ENCODE measurements around the gene ABCC10.
"Not testable (repeated sequence)": the region's sequence is repeated elsewhere in the genome, so short reads cannot be mapped to it uniquely, and the experiment has no call there.

Gene ABCC10

GRCh38 chr6:43427406-43428111 lies at the start of gene ABCC10:
TSS of gene ABCC10 (plus strand) at chr6:43427541. CDS start at chr6:43427979, 438 bp downstream.
- DNase-seq (ENCODE audit: low read depth, low spot score), result peak; percentile 88

DNA sequence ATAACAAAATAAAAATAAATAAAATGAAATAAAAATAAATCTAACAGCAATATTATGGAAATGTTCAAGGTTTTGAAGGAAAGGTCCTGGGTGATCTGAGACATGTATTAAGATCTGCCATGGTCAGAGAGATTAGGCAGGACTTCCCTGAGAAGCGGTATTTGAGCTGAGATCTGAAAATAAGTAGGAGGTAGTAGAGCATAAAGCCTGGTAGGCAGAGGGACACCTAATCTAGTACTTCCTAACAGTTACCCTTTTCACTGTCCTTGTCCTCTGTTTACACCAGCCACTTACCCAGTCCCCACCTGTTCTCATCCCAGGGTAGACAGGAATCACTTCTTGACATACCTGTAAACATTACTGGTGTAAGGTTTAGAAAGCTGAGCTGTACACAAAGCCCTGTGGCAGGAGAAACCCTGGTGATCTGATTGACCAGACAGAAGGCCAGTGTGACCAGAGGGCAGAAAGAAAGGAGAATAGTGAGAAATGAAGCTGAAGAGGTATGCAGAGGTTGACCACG lies 49.6 kb upstream of the ABCC10 start:
- no peak for DNase-seq (ENCODE audit: low read depth, low spot score)

GRCh38 chr6:43378631-43379030 lies 48.7 kb upstream of the ABCC10 start:
- no peak for DNase-seq (ENCODE audit: low read depth, low spot score)

DNA sequence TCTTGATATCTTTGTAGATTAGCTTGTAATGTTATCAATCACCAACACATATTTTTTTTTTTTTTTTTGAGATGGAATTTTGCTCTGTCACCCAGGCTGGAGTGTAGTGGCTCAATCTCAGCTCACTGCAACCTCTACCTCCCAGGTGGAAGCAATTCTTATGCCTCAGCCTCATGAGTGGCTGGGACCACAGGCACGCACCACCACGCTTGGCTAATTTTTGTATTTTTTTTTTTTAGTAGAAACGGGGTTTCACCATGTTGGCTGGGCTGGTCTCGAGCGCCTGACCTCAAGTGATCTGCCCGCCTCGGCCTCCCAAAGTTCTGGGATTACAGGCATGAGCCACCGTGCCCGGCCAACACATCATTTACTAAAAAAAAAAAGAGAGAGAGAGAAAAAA lies 46.5 kb upstream of the ABCC10 start:
- DNase-seq (ENCODE audit: low read depth, low spot score), result not testable (repeated sequence)

DNA sequence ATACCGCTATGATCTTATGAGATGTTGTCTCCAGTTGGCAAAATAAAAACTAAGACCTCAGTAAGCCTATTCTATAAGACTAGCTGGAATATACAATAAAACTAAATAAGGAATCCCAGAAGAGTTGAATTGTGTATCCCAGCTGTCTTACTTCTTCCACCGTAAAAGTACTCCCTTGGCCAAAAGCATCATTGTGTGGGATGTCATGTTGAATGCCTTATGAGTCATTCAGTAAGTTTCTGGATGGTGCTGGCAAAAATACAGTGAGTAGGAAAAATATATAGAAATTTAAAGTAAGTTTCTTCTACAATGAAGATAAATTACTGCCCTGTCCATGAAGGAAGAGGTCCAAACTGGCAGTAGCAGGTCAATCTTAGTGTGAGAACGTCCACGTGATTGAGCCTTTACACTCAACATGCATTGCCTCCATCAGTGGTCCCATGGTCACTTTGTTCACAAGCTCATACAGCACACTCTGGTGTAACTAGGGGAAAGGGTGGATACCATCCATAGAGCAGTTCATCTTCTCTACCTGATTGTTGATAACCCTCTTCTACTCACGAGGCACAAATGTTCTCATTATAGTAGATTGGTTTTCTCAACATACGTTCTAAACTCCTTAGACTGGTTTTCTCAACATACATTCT lies 44.2 kb upstream of the ABCC10 start:
- DNase-seq (ENCODE audit: low read depth, low spot score), result no peak

GRCh38 chr6:43386492-43386891 lies 40.8 kb upstream of the ABCC10 start:
- DNase-seq (ENCODE audit: low read depth, low spot score), result no peak

DNA sequence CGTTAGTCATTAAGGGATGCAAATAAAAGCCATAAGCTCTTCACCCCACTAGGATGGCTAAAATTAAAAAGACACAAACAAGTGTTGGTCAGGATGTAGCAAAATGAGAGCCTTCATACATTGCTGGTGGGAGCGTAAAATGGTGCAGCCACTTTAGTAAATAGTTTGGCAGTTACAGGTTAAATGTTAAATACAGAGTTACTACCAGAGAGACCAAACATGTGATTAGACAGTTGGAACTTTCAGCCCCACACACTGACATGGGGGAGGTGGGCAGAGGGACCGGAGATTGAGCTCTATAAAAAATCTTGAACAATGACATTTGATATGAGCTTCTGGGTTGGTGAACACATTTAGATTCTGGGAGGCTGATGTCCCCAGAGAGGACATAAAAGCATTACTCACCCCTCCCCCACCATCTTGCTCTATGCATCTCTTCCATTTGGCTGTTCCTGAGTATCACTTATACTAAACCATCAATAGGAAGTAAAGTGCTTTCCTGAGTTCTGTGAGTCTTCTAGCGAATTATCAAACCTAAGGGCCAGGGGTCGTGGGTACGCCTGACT lies 37.5 kb upstream of the ABCC10 start:
- DNase-seq (ENCODE audit: low read depth, low spot score), result no peak

DNA sequence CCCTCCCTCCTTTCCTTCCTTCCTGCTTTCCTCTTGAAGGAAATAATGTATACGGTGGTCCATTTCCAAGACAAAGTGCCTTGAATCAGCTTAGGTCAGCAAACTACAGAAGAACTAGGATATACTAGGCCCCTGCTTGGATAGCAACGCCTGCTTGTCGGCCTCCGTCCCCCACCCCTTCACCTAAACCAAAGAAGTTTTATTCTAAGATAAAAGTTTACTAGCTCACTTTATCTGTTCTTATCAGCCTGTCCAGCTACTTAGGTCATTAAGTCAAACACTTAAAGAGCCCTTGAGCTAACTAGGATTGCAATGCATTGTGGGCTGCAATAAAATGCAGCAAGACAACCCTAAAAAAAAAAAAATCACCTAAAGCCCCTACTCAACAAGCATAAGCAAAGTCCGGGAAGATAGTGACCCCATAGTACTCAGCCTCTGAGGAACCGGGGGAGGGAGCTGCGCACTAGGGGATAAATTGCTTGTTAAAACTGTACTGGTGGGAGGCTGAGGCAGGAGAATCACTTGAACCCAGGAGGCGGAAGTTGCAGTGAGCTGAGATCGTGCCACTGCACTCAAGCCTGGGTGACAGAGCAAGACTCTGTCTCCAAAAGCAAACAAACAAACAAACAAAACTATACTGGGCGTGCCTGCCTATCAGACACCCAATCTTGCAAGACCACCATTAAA lies 36.4 kb upstream of the ABCC10 start:
- DNase-seq (ENCODE audit: low read depth, low spot score), result not testable (repeated sequence)

GRCh38 chr6:43391440-43392031 lies 35.8 kb upstream of the ABCC10 start:
- no peak for DNase-seq (ENCODE audit: low read depth, low spot score)

DNA sequence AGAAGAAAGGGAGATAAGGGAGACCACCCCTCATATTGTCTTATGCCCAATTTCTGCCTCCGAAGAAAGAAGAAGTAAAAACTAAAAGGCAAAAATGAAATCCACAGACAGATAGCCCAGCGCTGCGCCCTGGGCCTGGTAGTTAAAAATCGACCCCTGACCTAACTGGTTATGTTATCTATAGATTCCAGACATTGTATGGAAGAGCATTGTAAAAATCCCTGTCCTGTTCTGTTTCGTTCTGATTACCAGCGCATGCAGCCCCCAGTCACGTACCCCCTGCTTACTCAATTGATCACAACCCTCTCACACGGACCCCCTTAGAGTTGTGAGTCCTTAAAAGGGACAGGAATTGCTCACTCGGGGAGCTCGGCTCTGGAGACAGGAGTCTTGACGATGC lies 34.2 kb upstream of the ABCC10 start:
- DNase-seq (ENCODE audit: low read depth, low spot score), result not testable (repeated sequence)

- no peak for DNase-seq (ENCODE audit: low read depth, low spot score)
Observed at GRCh38 chr6:43393602-43394001, 33.7 kb upstream of the ABCC10 start.

DNA sequence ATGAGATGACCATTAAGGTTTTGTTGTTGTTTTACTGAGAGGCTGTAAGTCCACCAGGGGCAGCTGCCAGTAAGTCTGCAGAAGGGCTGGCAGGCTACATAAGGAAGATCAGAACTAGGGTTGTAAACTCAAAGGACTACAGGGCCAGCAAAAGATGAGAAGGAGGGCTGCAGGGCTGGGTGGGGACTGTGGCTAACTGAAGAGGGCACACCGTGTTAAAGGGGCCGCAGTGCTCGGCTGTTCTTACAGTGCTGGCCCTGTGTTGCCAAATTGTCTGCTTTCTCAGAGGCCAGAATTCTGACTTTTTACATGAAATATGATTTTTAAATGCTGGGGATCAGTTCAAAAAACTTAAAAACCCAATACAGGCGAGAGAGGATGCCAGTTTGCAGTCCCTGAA lies 32.4 kb upstream of the ABCC10 start:
- DNase-seq (ENCODE audit: low read depth, low spot score), result no peak

DNA sequence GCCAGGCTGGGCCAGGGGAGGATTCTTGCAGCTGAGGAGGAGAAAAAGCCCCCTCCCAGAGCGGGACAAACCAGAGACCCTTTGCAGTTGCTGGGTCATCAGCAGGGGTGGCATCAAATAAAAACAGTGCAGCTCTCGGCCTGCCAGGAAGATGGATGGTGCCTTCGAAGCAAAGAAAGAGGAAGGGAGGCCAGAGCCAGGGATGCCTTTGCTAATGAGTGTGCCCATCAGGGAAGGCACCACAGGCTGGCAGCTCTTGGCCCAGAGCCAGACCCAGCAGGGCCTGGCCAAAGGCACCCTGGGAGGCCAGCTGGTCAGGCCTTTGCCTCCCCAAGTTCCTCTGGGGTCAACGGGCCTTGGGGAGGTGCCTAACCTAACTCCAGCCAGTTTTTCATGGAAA lies 31.6 kb upstream of the ABCC10 start:
- no peak for DNase-seq (ENCODE audit: low read depth, low spot score)

DNA sequence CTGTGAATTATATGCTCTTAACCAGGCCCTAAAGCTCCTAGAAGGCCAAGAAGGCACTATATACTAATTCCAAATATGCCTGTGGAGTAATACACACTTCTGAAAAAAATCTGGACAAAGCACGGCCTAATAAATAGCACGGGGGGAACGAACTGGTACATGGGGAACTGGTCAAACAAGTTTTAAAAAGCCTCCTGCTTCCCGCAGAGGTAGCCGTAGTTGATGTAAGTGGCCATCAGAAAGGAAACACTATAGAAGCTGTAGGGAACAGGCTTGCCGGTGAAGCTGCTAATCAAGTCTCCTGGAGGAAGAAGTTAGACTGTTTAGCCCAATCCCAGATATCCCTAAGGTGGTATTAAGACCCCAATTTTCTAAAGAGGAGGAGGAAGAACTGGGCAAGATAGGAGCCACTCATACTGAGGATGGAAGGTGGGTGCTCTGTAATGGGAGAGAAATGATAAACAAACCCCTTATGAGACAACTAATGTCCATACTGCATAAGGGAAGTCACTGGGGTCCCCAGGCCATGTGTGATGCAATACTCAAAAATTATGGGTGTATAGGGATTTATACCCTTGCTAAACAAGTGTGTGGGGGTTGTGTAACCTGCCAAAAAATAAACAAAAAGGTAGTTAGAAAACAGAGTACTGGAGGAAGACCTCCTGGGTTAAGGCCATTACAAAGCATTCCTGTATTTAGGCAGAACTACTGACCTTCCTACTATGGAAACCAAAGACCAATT lies 30.8 kb upstream of the ABCC10 start:
- no peak for DNase-seq (ENCODE audit: low read depth, low spot score)

- no peak for DNase-seq (ENCODE audit: low read depth, low spot score)
Observed at GRCh38 chr6:43399932-43400487, 27.3 kb upstream of the ABCC10 start.

DNA sequence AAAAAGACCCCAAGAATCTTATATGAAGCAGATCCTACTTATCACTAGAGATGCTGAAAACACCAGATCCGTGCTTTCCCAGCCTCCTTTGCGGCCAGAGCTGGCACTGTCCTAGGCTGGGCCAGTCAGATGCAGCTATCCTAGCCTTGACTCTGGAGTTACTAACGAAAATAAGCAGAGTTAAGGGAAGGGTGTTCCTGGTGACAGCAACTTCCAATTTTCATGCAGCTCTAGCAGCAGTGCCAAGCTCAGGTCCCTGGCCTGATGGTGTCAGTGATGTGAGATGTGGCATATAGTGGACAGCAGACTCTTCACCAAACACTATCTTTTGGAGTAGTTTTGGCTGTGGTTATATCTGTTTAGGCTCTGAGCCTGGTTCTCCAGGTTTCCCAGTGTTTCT lies 25.6 kb upstream of the ABCC10 start:
- DNase-seq (ENCODE audit: low read depth, low spot score), result no peak

- DNase-seq (ENCODE audit: low read depth, low spot score), result no peak
Observed at GRCh38 chr6:43402820-43403219, 24.5 kb upstream of the ABCC10 start.

GRCh38 chr6:43405354-43405753 lies 22.0 kb upstream of the ABCC10 start:
- no peak for DNase-seq (ENCODE audit: low read depth, low spot score)

DNA sequence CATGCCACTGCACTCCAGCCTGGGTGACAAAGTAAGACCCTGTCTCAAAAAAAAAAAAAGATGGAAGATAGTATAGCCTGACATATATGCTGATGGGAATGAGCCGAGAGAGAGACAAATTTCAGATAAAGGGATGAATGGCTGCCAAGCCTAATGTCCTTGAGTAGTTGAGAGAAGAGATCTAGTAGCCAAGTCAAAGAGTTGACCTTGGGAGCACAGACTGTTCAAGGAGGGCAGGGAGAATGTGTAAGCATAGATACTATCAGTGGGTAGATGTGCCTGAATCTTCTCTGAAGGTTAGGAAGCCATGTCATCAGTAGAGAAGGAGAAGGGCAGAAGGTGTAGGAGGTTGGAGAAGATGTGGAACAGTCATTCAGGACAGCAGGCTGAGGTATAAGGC lies 20.0 kb upstream of the ABCC10 start:
- DNase-seq (ENCODE audit: low read depth, low spot score), result no peak

DNA sequence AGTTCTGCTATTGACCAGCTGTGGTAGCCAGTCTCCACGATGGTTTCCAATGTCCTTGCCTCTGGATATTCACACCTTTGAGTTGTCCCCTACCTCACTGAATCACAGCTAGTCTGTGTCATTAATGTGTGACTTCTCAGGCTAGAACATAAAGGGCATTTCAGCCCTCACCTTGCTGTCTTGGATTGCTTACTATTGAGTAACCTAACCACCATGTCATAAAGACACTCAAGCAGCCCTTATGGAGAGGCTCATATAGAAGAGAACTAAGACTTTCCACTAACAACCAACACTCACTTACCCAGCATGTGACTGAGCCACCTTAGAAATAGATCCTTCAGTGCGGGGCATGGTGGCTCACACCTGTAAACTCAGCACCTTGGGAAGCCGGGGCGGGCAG lies 19.1 kb upstream of the ABCC10 start:
- no peak for DNase-seq (ENCODE audit: low read depth, low spot score)

DNA sequence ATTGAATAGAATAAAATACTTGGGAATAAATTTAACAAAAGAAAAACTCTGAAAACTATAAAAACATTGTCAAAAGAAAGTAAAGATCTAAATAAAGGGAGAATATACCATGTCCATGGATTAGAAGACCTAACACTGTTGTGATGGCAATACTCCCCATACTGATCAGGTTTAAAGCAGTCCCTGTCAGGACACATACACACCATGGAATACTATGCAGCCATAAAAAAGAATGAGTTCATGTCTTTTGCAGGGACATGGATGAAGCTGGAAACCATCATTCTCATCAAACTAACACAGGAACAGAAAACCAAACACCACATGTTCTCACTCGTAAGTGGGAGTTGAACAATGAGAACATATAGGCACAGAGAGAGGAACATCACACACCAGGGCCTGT lies 16.6 kb upstream of the ABCC10 start:
- not testable (repeated sequence) for DNase-seq (ENCODE audit: low read depth, low spot score)
